Right cardiac atrium (tissue), 5 donors: ENCODE measurements around the gene ZNF865. TPM values are rescaled to one million over a fixed set of nuclear protein-coding genes. Genes with fewer than 3 reads are reported as not detected.

ENCODE experiments used
- ATAC-seq, 2 donors: fragments of 200-7000 bp; cut with Tn5 transposase; one replicate each; pipeline versions ENCODE4 v1.8.0 to v1.9.1; 2020; ENCODE audit warnings: moderate library complexity in 2 of 2, mild to moderate bottlenecking in 1 of 2
- DNase-seq, 3 donors: peaks; one replicate each; pipeline ENCODE4 v3.0.0-alpha.2; 2020
- H3K27ac ChIP-seq: one replicate; pipeline ENCODE4 v1.5.1; 2013; ENCODE audit warnings: mild to moderate bottlenecking, low read length, control low read depth, moderate library complexity
- H3K27me3 ChIP-seq: one replicate; pipeline ENCODE4 v1.6.1; 2013; ENCODE audit not compliant: control insufficient read depth, insufficient read depth
- H3K4me1 ChIP-seq: one replicate; pipeline ENCODE4 v1.6.1; 2013; ENCODE audit warnings: low read length; ENCODE audit not compliant: control insufficient read depth, insufficient read depth
- H3K4me3 ChIP-seq: one replicate; pipeline ENCODE4 v1.5.1; 2013; ENCODE audit warnings: low read length, control low read depth
- H3K9me3 ChIP-seq: one replicate; pipeline ENCODE4 v1.6.1; 2013; ENCODE audit warnings: low read length; ENCODE audit not compliant: control insufficient read depth
- WGBS: extraction: QIAGEN DNeasy Blood & Tissue Kit; methylation state at CpG from one replicate; pipeline ENCODE4 v1.1.7; 2013; 5-methylcytosine and 5-hydroxymethylcytosine counted together
- intact Hi-C, 4 donors: fragments of 100-400 bp; cut with DNase I; formaldehyde crosslinking; loops; one replicate each; pipeline versions ENCODE4 v1.11.0 to v1.14.0; 2022 to 2023
- polyA plus RNA-seq: library from polyadenylated mRNA; stranded (reverse); fragments of 200-250 nt; gene quantifications from one replicate; pipeline ENCODE4 v1.2.3, GENCODE V29; 2013
- total RNA-seq, 4 donors: library from RNA; stranded (reverse); fragmentation: NEBNext Ultra II Directional; extraction: Animal tissue kit (Norgen Biotek cat#: 25700); gene quantifications; one replicate each; pipeline ENCODE4 v1.2.1, GENCODE V29; 2021
- donor health status: healthy with polysubstance abuse.
- donor health status: DM: no; HTN: yes; CAD: no.
- donor health status: DM: no; HTN: no; CAD: no.
- donor health status: DM: no; HTN: yes; CAD: no; lungs with severe emphysema.
- donor health status: DM: yes; HTN: yes; CAD: no.

Gene ZNF865
- total and polyA plus RNA-seq, 5 donors, result 17.2 to 20.8 (median 20.0) TPM

DNA sequence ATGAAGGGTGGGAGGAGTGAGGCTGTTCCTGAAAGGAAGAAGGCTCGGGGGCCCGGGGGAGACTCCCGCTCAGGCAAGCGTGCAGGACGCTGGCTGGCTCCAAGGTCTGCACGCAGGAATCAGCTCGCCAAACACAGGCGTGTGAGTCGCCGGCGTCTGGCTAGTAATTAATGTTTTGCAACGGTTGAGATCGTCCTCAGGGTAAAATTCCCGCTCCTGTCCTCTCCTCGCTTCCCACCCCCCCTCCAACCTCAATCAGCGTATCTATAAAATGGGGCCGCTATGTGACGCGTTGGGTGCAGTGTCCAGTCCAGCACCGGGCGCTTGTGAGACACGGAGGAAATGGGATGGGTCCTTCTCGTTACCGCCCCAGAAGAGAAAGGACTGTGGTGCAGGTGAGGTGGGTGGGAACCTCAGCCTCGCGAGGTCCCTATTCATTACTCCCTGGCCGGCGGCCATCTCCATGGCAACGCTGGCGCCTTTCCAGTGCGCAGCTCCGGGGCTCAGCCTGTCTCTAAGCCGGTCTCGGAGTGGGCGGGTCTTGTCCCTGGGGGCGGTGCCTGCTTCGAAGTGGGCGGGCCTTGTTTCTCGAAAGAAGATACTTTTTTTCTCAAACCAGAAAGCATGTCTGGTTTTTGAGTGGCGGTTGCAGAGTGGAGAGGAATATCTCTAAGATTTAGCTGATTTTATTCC, 18.3 kb upstream of the ZNF865 start:
- intact Hi-C loops, result loop anchor here in 1 of 4 donors (5.0 kb wide), 1 partner anchor 60 kb away; no protein-coding TSS in a partner anchor
- DNase-seq (peak; percentile 95 to 99 (median 98)), ATAC-seq (peak; percentile 89 to 93)
- Histone ChIP-seq H3K4me1 (peaks cover 3% of the 10 kb centered on the region), H3K27me3 (no peaks in the 10 kb centered on the region), H3K27ac (peak overlapping the region; percentile 66), H3K4me3 (peak overlapping the region; percentile 34), H3K9me3 (no peaks in the 10 kb centered on the region)
- whole genome bisulfite sequencing, result under 1% methylated on average over 40 of the region's 40 CpGs

- peak in 1 of 3 donors; percentile 27 for DNase-seq
- no peaks in the 10 kb centered on the region for H3K27me3 ChIP-seq
- H3K4me3 ChIP-seq, result no peak overlapping the region
- H3K27ac ChIP-seq, result no peak overlapping the region
- intact Hi-C loops, result loop anchor here in 1 of 4 donors (5.0 kb wide), 1 partner anchor 61 kb away; no protein-coding TSS in a partner anchor
- 93% methylated on average over 8 of the region's 8 CpGs for WGBS
- peaks cover 3% of the 10 kb centered on the region for H3K4me1 ChIP-seq
- no peaks in the 10 kb centered on the region for H3K9me3 ChIP-seq
- no peak for ATAC-seq
Observed at GRCh38 chr19:55588738-55589137, 16.7 kb upstream of the ZNF865 start.

DNA sequence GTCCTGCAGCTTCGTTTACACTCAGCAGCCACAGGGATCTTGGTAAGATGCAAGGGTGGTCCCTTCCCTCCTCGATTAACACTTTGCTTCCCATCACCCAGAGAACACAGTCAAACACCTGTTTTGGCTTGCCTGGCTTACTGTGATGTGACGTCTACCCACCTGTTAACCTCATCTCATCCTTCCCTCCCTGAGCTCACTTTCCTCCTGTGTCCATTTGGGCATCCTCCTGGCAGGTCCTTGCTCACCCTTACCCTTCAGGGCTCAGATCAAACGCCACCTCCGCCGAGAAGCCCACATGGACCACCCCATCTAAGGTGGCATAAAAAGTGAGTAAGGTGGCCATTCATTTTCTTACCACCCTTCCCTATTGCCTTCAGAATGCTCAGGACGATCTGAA, 15.3 kb upstream of the ZNF865 start:
- Histone ChIP-seq H3K9me3 (no peaks in the 10 kb centered on the region), H3K4me3 (no peak overlapping the region), H3K4me1 (peaks cover 3% of the 10 kb centered on the region), H3K27me3 (no peaks in the 10 kb centered on the region), H3K27ac (no peak overlapping the region)
- 57% methylated on average over 7 of the region's 7 CpGs for WGBS
- intact Hi-C loops, result loop anchor here in 1 of 4 donors (10.0 kb wide), 1 partner anchor 75 kb away; no protein-coding TSS in a partner anchor
- DNase-seq, result peak in 1 of 3 donors; percentile 11
- no peak for ATAC-seq

- Histone ChIP-seq H3K27me3 (no peaks in the 10 kb centered on the region), H3K4me3 (no peak overlapping the region), H3K27ac (no peak overlapping the region), H3K9me3 (no peaks in the 10 kb centered on the region), H3K4me1 (peaks cover 3% of the 10 kb centered on the region)
- WGBS, result 85% methylated on average over 10 of the region's 10 CpGs
- intact Hi-C loops, result loop anchor here in 1 of 4 donors (10.0 kb wide), 1 partner anchor 76 kb away; no protein-coding TSS in a partner anchor
- ATAC-seq, result no peak
- peak in 1 of 3 donors; percentile 25 for DNase-seq
Observed at GRCh38 chr19:55590617-55591016, 14.8 kb upstream of the ZNF865 start.

- peak in 1 of 3 donors; percentile 11 for DNase-seq
- ATAC-seq, result no peak
- 81% methylated on average over 10 of the region's 10 CpGs for WGBS
- no peak overlapping the region for H3K27ac ChIP-seq
- no peaks in the 10 kb centered on the region for H3K27me3 ChIP-seq
- intact Hi-C loops, result loop anchor here in 1 of 4 donors (10.0 kb wide), 1 partner anchor 77 kb away; no protein-coding TSS in a partner anchor
- H3K4me1 ChIP-seq, result peaks cover 3% of the 10 kb centered on the region
- no peak overlapping the region for H3K4me3 ChIP-seq
- no peaks in the 10 kb centered on the region for H3K9me3 ChIP-seq
Observed at GRCh38 chr19:55591555-55591954, 13.9 kb upstream of the ZNF865 start.

- WGBS, result 86% methylated on average over 73 of the region's 73 CpGs
- Histone ChIP-seq H3K4me3 (no peak overlapping the region), H3K4me1 (no peaks in the 10 kb centered on the region), H3K27me3 (no peaks in the 10 kb centered on the region), H3K9me3 (no peaks in the 10 kb centered on the region), H3K27ac (no peak overlapping the region)
- ATAC-seq (no peak), DNase-seq (peak in 1 of 3 donors; percentile 62)
- intact Hi-C loops, result loop anchor here in 1 of 4 donors (10.0 kb wide), 1 partner anchor 78 kb away; no protein-coding TSS in a partner anchor
Observed at GRCh38 chr19:55592391-55593090, 12.9 kb upstream of the ZNF865 start.

DNA sequence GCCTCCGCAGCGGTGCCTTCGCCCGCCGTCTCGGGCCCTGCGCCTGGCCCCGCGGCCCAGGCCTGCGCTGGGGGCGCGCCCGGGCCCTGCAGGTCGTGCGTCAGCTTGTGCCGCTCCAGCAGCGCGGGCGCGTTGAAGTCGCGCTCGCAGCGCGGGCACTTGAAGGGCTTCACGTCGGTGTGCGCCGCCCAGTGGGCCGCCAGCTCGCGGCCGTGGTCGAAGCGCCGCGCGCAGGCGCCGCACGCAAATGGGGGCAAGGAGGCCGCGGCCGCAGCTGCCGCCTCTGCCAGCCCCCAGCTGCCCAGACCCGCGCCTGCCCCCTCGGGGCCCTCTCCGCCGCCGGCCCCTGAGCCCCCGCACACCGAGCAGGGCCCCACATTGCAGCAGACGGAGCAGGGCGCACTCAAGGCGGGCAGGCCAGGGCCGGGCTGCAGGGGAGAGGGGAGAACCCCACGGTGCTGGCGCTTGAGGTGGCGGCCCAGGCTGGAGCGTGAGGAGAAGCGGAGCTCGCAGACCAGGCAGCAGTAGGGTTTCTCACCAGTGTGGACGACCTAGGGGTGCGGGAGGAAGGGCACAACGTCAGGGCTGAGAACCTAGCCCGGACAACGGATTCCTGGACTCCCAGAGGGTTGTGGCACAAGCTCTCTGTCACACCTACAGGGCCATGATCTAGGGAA, 12.2 kb upstream of the ZNF865 start:
- DNase-seq, result peak in 1 of 3 donors; percentile 43
- H3K27ac ChIP-seq, result no peak overlapping the region
- ATAC-seq, result no peak
- WGBS, result 80% methylated on average over 68 of the region's 68 CpGs
- no peaks in the 10 kb centered on the region for H3K9me3 ChIP-seq
- H3K4me3 ChIP-seq, result no peak overlapping the region
- H3K27me3 ChIP-seq, result no peaks in the 10 kb centered on the region
- intact Hi-C loops, result loop anchor here in 1 of 4 donors (10.0 kb wide), 1 partner anchor 78 kb away; no protein-coding TSS in a partner anchor
- no peaks in the 10 kb centered on the region for H3K4me1 ChIP-seq

DNA sequence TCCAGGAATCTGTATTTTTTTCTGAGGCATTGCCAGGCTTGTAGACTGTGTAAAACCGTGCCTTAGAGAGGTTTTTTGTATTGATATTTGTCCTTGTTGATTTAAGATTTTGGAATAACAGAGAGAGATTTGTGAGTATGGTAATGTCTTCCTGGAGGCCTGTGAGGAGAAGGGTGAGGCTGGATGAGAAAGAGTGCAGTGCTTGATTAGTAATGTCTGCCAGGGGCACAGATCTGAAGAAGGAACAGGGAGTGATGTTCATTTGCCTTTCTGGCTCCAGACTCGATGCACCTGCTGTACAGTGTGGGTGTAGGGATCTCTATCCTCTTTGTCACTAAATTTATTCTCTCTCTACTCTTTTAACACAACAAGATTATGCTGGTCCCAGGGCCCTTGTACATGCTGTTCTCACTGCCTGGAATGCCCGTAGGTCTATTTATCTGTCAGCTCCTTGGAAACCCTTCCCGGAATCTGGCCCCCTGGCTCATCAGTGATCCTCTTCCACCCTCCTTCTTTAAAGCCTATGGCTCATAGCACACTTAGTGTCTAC, 10.4 kb upstream of the ZNF865 start:
- ATAC-seq (no peak), DNase-seq (peak in 2 of 3 donors; percentile 10 to 33)
- H3K4me1 ChIP-seq, result no peaks in the 10 kb centered on the region
- H3K27me3 ChIP-seq, result no peaks in the 10 kb centered on the region
- intact Hi-C loops, result loop anchor here in 1 of 4 donors (10.0 kb wide), 1 partner anchor 80 kb away; no protein-coding TSS in a partner anchor
- H3K27ac ChIP-seq, result no peak overlapping the region
- WGBS, result 82% methylated on average over 4 of the region's 4 CpGs
- H3K9me3 ChIP-seq, result no peaks in the 10 kb centered on the region
- no peak overlapping the region for H3K4me3 ChIP-seq

DNA sequence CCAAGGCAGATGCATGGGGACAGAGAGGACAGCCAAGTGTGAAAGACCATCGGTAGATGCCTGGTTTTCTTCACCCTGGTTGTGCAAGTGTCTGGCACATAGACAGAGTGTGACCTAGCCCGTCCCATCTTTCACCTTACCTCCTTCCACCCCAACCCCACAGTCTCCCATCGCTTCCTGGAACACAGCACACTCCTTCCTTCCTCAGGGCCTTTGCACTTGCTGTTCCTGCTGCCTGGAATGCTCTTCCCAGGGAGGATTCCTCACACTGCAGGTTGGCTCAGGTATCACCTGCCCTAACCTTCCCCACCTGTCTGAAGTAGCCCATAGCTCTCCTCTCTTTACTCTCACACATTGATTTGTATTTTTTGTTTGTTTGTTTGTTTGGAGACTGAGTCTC, 9.1 kb upstream of the ZNF865 start:
- Histone ChIP-seq H3K9me3 (no peaks in the 10 kb centered on the region), H3K27ac (no peak overlapping the region), H3K27me3 (no peaks in the 10 kb centered on the region), H3K4me1 (no peaks in the 10 kb centered on the region), H3K4me3 (no peak overlapping the region)
- 98% methylated on average over 3 of the region's 3 CpGs for WGBS
- no peak for ATAC-seq
- DNase-seq, result peak in 1 of 3 donors; percentile 2
- intact Hi-C loops, result loop anchor here in 1 of 4 donors (10.0 kb wide), 1 partner anchor 82 kb away; no protein-coding TSS in a partner anchor

- no peaks in the 10 kb centered on the region for H3K9me3 ChIP-seq
- intact Hi-C loops, result loop anchor here in 1 of 4 donors (10.0 kb wide), 1 partner anchor 83 kb away; no protein-coding TSS in a partner anchor
- no peak overlapping the region for H3K4me3 ChIP-seq
- no peak for ATAC-seq
- no peaks in the 10 kb centered on the region for H3K27me3 ChIP-seq
- whole genome bisulfite sequencing, result 97% methylated on average over 30 of the region's 30 CpGs
- no peak overlapping the region for H3K27ac ChIP-seq
- no peaks in the 10 kb centered on the region for H3K4me1 ChIP-seq
- peak; percentile 37 to 74 (median 68) for DNase-seq
Observed at GRCh38 chr19:55597501-55597921, 7.9 kb upstream of the ZNF865 start.
